ENCODE measurements around the gene UBE4B.
"Not testable (repeated sequence)": the region's sequence is repeated elsewhere in the genome, so short reads cannot be mapped to it uniquely, and the experiment has no call there.

UBE4B gene

GRCh38 chr1:10187026-10187334, 154.2 kb downstream of the UBE4B start:
- Mint-ChIP-seq H3K4me3 (no peak overlapping the region), H3K9me3 (no peaks in the 10 kb centered on the region), H3K27me3 (no peaks in the 10 kb centered on the region), H3K4me1 (ENCODE audit: low read depth in 2 of 2) (no peaks in the 10 kb centered on the region), H3K27ac (no peak overlapping the region), H3K36me3 (ENCODE audit: insufficient read depth) (peaks cover 6% of the 10 kb centered on the region)
- no peak for ATAC-seq (replicated peaks)
- DNase-seq: no peak

- peaks cover 6% of the 10 kb centered on the region for H3K36me3 Mint-ChIP-seq (ENCODE audit: insufficient read depth)
- no peaks in the 10 kb centered on the region for H3K4me1 Mint-ChIP-seq (ENCODE audit: low read depth in 2 of 2)
- peak overlapping the region in 1 of 2 donors; percentile 66 for H3K27ac Mint-ChIP-seq
- H3K4me3 Mint-ChIP-seq: no peak overlapping the region
- H3K9me3 Mint-ChIP-seq: no peaks in the 10 kb centered on the region
- DNase-seq (no peak), ATAC-seq (replicated peaks) (no peak)
- H3K27me3 Mint-ChIP-seq: no peaks in the 10 kb centered on the region
Observed at GRCh38 chr1:10188133-10188650, 155.4 kb downstream of the UBE4B start.

GRCh38 chr1:10189659-10190058, 156.9 kb downstream of the UBE4B start:
- peak; percentile 37 for ATAC-seq (replicated peaks)
- Mint-ChIP-seq H3K4me1 (ENCODE audit: low read depth in 2 of 2) (no peaks in the 10 kb centered on the region), H3K27ac (no peak overlapping the region), H3K4me3 (no peak overlapping the region), H3K36me3 (ENCODE audit: insufficient read depth) (peaks cover 6% of the 10 kb centered on the region), H3K27me3 (no peaks in the 10 kb centered on the region), H3K9me3 (no peaks in the 10 kb centered on the region)
- DNase-seq: no peak

- Mint-ChIP-seq H3K27ac (no peak overlapping the region), H3K4me3 (no peak overlapping the region), H3K27me3 (peaks cover 0 to 7% of the 10 kb centered on the region in 2 donors), H3K36me3 (ENCODE audit: insufficient read depth) (peaks cover 6% of the 10 kb centered on the region), H3K9me3 (no peaks in the 10 kb centered on the region), H3K4me1 (ENCODE audit: low read depth in 2 of 2) (no peaks in the 10 kb centered on the region)
- DNase-seq: no peak
- no peak for ATAC-seq (replicated peaks)
Observed at GRCh38 chr1:10192263-10192662, 159.5 kb downstream of the UBE4B start.

GRCh38 chr1:10193288-10193687, 160.5 kb downstream of the UBE4B start:
- Mint-ChIP-seq H3K9me3 (no peaks in the 10 kb centered on the region), H3K27me3 (peaks cover 0 to 12% of the 10 kb centered on the region in 2 donors), H3K27ac (no peak overlapping the region), H3K36me3 (ENCODE audit: insufficient read depth) (peaks cover 6% of the 10 kb centered on the region), H3K4me3 (no peak overlapping the region), H3K4me1 (ENCODE audit: low read depth in 2 of 2) (no peaks in the 10 kb centered on the region)
- ATAC-seq (replicated peaks) (no peak), DNase-seq (no peak)

- Mint-ChIP-seq H3K27me3 (peaks cover 5 to 19% of the 10 kb centered on the region in 2 donors), H3K4me1 (ENCODE audit: low read depth in 2 of 2) (no peaks in the 10 kb centered on the region), H3K36me3 (ENCODE audit: insufficient read depth) (peaks cover under 1% of the 10 kb centered on the region), H3K9me3 (no peaks in the 10 kb centered on the region), H3K27ac (no peak overlapping the region), H3K4me3 (no peak overlapping the region)
- no peak for DNase-seq
- ATAC-seq (replicated peaks): no peak
Observed at GRCh38 chr1:10195570-10195969, 162.8 kb downstream of the UBE4B start.

- Mint-ChIP-seq H3K4me1 (ENCODE audit: low read depth in 2 of 2) (no peaks in the 10 kb centered on the region), H3K9me3 (no peaks in the 10 kb centered on the region), H3K36me3 (ENCODE audit: insufficient read depth) (no peaks in the 10 kb centered on the region), H3K27me3 (peaks cover 5 to 29% of the 10 kb centered on the region in 2 donors), H3K4me3 (no peak overlapping the region), H3K27ac (no peak overlapping the region)
- ATAC-seq (replicated peaks) (no peak), DNase-seq (no peak)
Observed at GRCh38 chr1:10196976-10197375, 164.2 kb downstream of the UBE4B start.

GRCh38 chr1:10200620-10201019, 167.9 kb downstream of the UBE4B start:
- Mint-ChIP-seq H3K9me3 (no peaks in the 10 kb centered on the region), H3K27ac (no peak overlapping the region), H3K27me3 (peaks cover 5 to 29% of the 10 kb centered on the region in 2 donors), H3K36me3 (ENCODE audit: insufficient read depth) (no peaks in the 10 kb centered on the region), H3K4me3 (no peak overlapping the region), H3K4me1 (ENCODE audit: low read depth in 2 of 2) (no peaks in the 10 kb centered on the region)
- DNase-seq (no peak), ATAC-seq (replicated peaks) (no peak)

- no peaks in the 10 kb centered on the region for H3K36me3 Mint-ChIP-seq (ENCODE audit: insufficient read depth)
- H3K27ac Mint-ChIP-seq: no peak overlapping the region
- peaks cover 5 to 13% of the 10 kb centered on the region in 2 donors for H3K27me3 Mint-ChIP-seq
- ATAC-seq (replicated peaks) (no peak), DNase-seq (no peak)
- peaks cover 0 to under 1% of the 10 kb centered on the region in 2 donors for H3K4me1 Mint-ChIP-seq (ENCODE audit: low read depth in 2 of 2)
- no peaks in the 10 kb centered on the region for H3K9me3 Mint-ChIP-seq
- H3K4me3 Mint-ChIP-seq: no peak overlapping the region
Observed at GRCh38 chr1:10204003-10204642, 171.4 kb downstream of the UBE4B start.

- not testable (repeated sequence) for DNase-seq; H3K27ac Mint-ChIP-seq; H3K9me3 Mint-ChIP-seq; ATAC-seq (replicated peaks); H3K4me3 Mint-ChIP-seq; H3K4me1 Mint-ChIP-seq (ENCODE audit: low read depth in 2 of 2); H3K36me3 Mint-ChIP-seq (ENCODE audit: insufficient read depth)
- peaks cover 4 to 13% of the 10 kb centered on the region in 2 donors for H3K27me3 Mint-ChIP-seq
Observed at GRCh38 chr1:10205206-10205605, 172.4 kb downstream of the UBE4B start.

- H3K27me3 Mint-ChIP-seq: no peaks in the 10 kb centered on the region
- H3K27ac Mint-ChIP-seq: no peak overlapping the region
- H3K4me1 Mint-ChIP-seq (ENCODE audit: low read depth in 2 of 2): peaks cover 17 to 20% of the 10 kb centered on the region in 2 donors
- peaks cover 22% of the 10 kb centered on the region for H3K36me3 Mint-ChIP-seq (ENCODE audit: insufficient read depth)
- no peak overlapping the region for H3K4me3 Mint-ChIP-seq
- no peak for ATAC-seq (replicated peaks)
- no peaks in the 10 kb centered on the region for H3K9me3 Mint-ChIP-seq
- no peak for DNase-seq
Observed at GRCh38 chr1:10207810-10208209, 175.1 kb downstream of the UBE4B start.

- Mint-ChIP-seq H3K36me3 (ENCODE audit: insufficient read depth) (peaks cover 22% of the 10 kb centered on the region), H3K27ac (peak overlapping the region in 1 of 2 donors; percentile 94), H3K4me3 (peak overlapping the region; percentile 92), H3K9me3 (no peaks in the 10 kb centered on the region), H3K27me3 (no peaks in the 10 kb centered on the region), H3K4me1 (ENCODE audit: low read depth in 2 of 2) (peaks cover 22 to 24% of the 10 kb centered on the region in 2 donors)
- ATAC-seq (replicated peaks) (no peak), DNase-seq (no peak)
Observed at GRCh38 chr1:10208537-10208936, 175.8 kb downstream of the UBE4B start.

- Mint-ChIP-seq H3K4me3 (peak overlapping the region; percentile 92), H3K36me3 (ENCODE audit: insufficient read depth) (peaks cover 22% of the 10 kb centered on the region)
- ATAC-seq (replicated peaks): no peak
Observed at GRCh38 chr1:10209590-10209904, 176.8 kb downstream of the UBE4B start.

GRCh38 chr1:10209905-10210810, 177.4 kb downstream of the UBE4B start, which contains the start of gene KIF1B:
Gene KIF1B, plus strand, starts transcription at chr1:10210570. Its CDS starts 21,759 bp downstream, at chr1:10232329.
- DNase-seq (peak; percentile 95 to 97 (median 96)), ATAC-seq (replicated peaks) (peak; percentile 99)
- no peaks in the 10 kb centered on the region for H3K9me3 Mint-ChIP-seq
- peak within 1 kb of the TSS; percentile 92 for H3K4me3 Mint-ChIP-seq
- H3K36me3 Mint-ChIP-seq (ENCODE audit: insufficient read depth): peaks cover 22% of the 10 kb centered on the region
- H3K27ac Mint-ChIP-seq: peak within 1 kb of the TSS; percentile 90 to 94
- H3K4me1 Mint-ChIP-seq (ENCODE audit: low read depth in 2 of 2): peaks cover 24 to 26% of the 10 kb centered on the region in 2 donors
- H3K27me3 Mint-ChIP-seq: no peaks in the 10 kb centered on the region

More at GRCh38 chr1:10209590-10209904, 176.8 kb downstream of the UBE4B start:
- H3K4me1 Mint-ChIP-seq (ENCODE audit: low read depth in 2 of 2): peaks cover 24 to 26% of the 10 kb centered on the region in 2 donors
- H3K27ac Mint-ChIP-seq: peak overlapping the region; percentile 90 to 94
- H3K27me3 Mint-ChIP-seq: no peaks in the 10 kb centered on the region
- no peak for DNase-seq
- no peaks in the 10 kb centered on the region for H3K9me3 Mint-ChIP-seq
